ENCODE measurements around the gene RBM20. TPM values are rescaled to one million over a fixed set of nuclear protein-coding genes. Genes with fewer than 3 reads are reported as not detected.

The RBM20 gene
- polyA plus RNA-seq, 1 donor (not counting 4 experiments of a cell fraction or from before 2014, with no cell fraction given) = 0.01 TPM

DNA sequence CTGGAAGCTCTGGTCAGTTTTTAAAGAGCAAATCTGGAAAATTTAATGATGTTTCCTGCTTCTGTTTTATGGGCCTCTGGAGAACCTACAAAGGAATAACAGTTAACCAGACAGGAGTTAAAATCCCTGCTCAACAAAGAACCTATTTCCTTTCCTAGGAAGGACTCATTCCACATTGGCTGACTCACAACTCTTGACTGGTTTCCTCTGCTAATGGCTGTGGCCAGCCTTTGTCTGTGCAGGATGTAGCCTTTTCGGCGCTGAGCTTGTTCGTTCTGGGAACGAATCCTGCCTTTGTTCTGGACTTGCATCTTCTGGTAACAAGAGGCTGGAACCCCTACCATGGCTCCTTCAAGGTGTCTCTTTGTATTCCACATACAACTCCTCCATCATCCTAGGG lies 114.8 kb downstream of the RBM20 start:
- no peaks in the 10 kb centered on the region for H3K36me3 ChIP-seq (ENCODE audit: control insufficient read depth in 2 of 2, extremely low read depth in 1 of 2, insufficient read depth in 2 of 2, low read length in 2 of 2)
- no peaks in the 10 kb centered on the region for H4K20me1 ChIP-seq (ENCODE audit: control insufficient read depth, extremely low read depth, insufficient read depth, low read length)
- TF ChIP-seq, protein P1, sequence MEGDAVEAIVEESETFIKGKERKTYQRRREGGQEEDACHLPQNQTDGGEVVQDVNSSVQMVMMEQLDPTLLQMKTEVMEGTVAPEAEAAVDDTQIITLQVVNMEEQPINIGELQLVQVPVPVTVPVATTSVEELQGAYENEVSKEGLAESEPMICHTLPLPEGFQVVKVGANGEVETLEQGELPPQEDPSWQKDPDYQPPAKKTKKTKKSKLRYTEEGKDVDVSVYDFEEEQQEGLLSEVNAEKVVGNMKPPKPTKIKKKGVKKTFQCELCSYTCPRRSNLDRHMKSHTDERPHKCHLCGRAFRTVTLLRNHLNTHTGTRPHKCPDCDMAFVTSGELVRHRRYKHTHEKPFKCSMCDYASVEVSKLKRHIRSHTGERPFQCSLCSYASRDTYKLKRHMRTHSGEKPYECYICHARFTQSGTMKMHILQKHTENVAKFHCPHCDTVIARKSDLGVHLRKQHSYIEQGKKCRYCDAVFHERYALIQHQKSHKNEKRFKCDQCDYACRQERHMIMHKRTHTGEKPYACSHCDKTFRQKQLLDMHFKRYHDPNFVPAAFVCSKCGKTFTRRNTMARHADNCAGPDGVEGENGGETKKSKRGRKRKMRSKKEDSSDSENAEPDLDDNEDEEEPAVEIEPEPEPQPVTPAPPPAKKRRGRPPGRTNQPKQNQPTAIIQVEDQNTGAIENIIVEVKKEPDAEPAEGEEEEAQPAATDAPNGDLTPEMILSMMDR (optimal IDR thresholded peaks at IDR 0.05 in 1 of 3, IDR thresholded peaks at IDR 0.05 in 1 of 3, conservative IDR thresholded peaks at IDR 0.05 in 1 of 3; ENCODE audit: extremely low read depth in 1 of 3, insufficient read depth in 2 of 3, low read length in 3 of 3) = no peak
- TF ChIP-seq EZH2 (IDR thresholded peaks at IDR 0.05; ENCODE audit: low read length) = no peak
- H3K4me2 ChIP-seq (ENCODE audit: control insufficient read depth, extremely low read depth, insufficient read depth, low read depth, low read length) = peak overlapping the region; percentile 20
- H3K4me3 ChIP-seq (ENCODE audit: control insufficient read depth in 2 of 3, extremely low read depth in 1 of 3, insufficient read depth in 2 of 3, low read depth in 1 of 3, low read length in 3 of 3) = no peak overlapping the region
- H2AFZ ChIP-seq (ENCODE audit: control insufficient read depth, low read length) = peak overlapping the region; percentile 52
- no peak for DNase-seq (ENCODE audit: low read depth, low spot score)
- H3K27me3 ChIP-seq (ENCODE audit: control insufficient read depth, extremely low read depth, insufficient read depth, low read length) = no peaks in the 10 kb centered on the region
- dilution Hi-C loops (cut with MboI; ENCODE audit: extremely low pct_ligation_motif_present, low sequenced_read_pairs) = no loop called here
- H3K9me1 ChIP-seq (ENCODE audit: control insufficient read depth, extremely low read depth, insufficient read depth, low read length) = no peaks in the 10 kb centered on the region
- FAIRE-seq = peak; percentile 96
- H3K27ac ChIP-seq (ENCODE audit: control insufficient read depth, insufficient read depth, low read length) = no peak overlapping the region
- H3K79me2 ChIP-seq (ENCODE audit: control insufficient read depth, insufficient read depth, low read length) = no peaks in the 10 kb centered on the region
- no peaks in the 10 kb centered on the region for H3K9me3 ChIP-seq (ENCODE audit: control insufficient read depth, low read depth, low read length)
- no peak overlapping the region for H3K9ac ChIP-seq (ENCODE audit: control insufficient read depth, extremely low read depth, insufficient read depth, low read length)
- peaks cover 13% of the 10 kb centered on the region for H3K4me1 ChIP-seq (ENCODE audit: control insufficient read depth, extremely low read depth, insufficient read depth, low read length)

DNA sequence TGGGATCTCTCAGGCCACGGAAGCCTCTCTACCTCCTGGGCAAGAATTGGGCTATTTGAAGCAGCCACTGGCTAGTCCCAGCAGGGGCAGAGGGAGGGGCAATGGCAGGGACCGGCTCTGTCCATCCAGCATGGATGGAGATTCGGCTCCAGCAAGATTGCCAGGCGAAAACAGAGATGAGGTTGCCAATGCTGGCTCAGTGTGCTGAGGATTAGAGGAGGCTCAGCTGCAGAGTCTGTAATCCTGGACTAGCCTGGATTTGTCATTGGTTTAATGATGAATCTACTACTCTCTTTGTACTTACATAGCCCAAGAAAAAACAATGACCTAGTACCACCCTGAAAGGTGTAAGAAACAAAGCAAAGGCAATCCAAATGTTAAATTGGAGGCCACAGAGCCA lies 115.4 kb downstream of the RBM20 start:
- dilution Hi-C loops (cut with MboI; ENCODE audit: extremely low pct_ligation_motif_present, low sequenced_read_pairs) = no loop called here
- peaks cover 13% of the 10 kb centered on the region for H3K4me1 ChIP-seq (ENCODE audit: control insufficient read depth, extremely low read depth, insufficient read depth, low read length)

More for the DNA sequence above, 115.4 kb downstream of the RBM20 start:
- H3K79me2 ChIP-seq (ENCODE audit: control insufficient read depth, insufficient read depth, low read length) = no peaks in the 10 kb centered on the region
- no peaks in the 10 kb centered on the region for H3K9me1 ChIP-seq (ENCODE audit: control insufficient read depth, extremely low read depth, insufficient read depth, low read length)
- no peak overlapping the region for H3K27ac ChIP-seq (ENCODE audit: control insufficient read depth, insufficient read depth, low read length)
- no peak overlapping the region for H3K4me2 ChIP-seq (ENCODE audit: control insufficient read depth, extremely low read depth, insufficient read depth, low read depth, low read length)
- DNase-seq (ENCODE audit: low read depth, low spot score) = no peak
- H3K36me3 ChIP-seq (ENCODE audit: control insufficient read depth in 2 of 2, extremely low read depth in 1 of 2, insufficient read depth in 2 of 2, low read length in 2 of 2) = no peaks in the 10 kb centered on the region
- H2AFZ ChIP-seq (ENCODE audit: control insufficient read depth, low read length) = no peak overlapping the region
- no peak overlapping the region for H3K4me3 ChIP-seq (ENCODE audit: control insufficient read depth in 2 of 3, extremely low read depth in 1 of 3, insufficient read depth in 2 of 3, low read depth in 1 of 3, low read length in 3 of 3)
- no peak for FAIRE-seq
- TF ChIP-seq EZH2 (IDR thresholded peaks at IDR 0.05; ENCODE audit: low read length) = no peak
- TF ChIP-seq, protein P1 (optimal IDR thresholded peaks at IDR 0.05 in 1 of 3, IDR thresholded peaks at IDR 0.05 in 1 of 3, conservative IDR thresholded peaks at IDR 0.05 in 1 of 3; ENCODE audit: extremely low read depth in 1 of 3, insufficient read depth in 2 of 3, low read length in 3 of 3) = no peak
- no peaks in the 10 kb centered on the region for H3K27me3 ChIP-seq (ENCODE audit: control insufficient read depth, extremely low read depth, insufficient read depth, low read length)
- H3K9ac ChIP-seq (ENCODE audit: control insufficient read depth, extremely low read depth, insufficient read depth, low read length) = no peak overlapping the region
- no peaks in the 10 kb centered on the region for H3K9me3 ChIP-seq (ENCODE audit: control insufficient read depth, low read depth, low read length)
- H4K20me1 ChIP-seq (ENCODE audit: control insufficient read depth, extremely low read depth, insufficient read depth, low read length) = no peaks in the 10 kb centered on the region

Data from keratinocyte (primary cell).